Effector memory CD8-positive, alpha-beta T cell (primary cell): Measurements from ENCODE around the gene DIS3L2.

Source experiments
- ATAC-seq: fragments of 150-1000 bp; cut with Tn5 transposase; replicated peaks from 2 replicates; pipeline ENCODE4 v1.10.0; 2021; ENCODE audit warnings: mild to moderate bottlenecking, moderate library complexity
- DNase-seq, 3 experiments: peaks; one replicate each; pipeline ENCODE4 v3.0.0; 2021
- H3K27ac Mint-ChIP-seq, 2 donors: one replicate each; pipeline ENCODE4 v1.8.0; 2022; ENCODE audit warnings: mild to moderate bottlenecking in 2 of 2, mixed read lengths in 2 of 2, moderate library complexity in 2 of 2
- H3K27me3 Mint-ChIP-seq, 2 donors: one replicate each; pipeline ENCODE4 v1.8.0; 2022; ENCODE audit warnings: mixed read lengths in 2 of 2
- H3K36me3 Mint-ChIP-seq: one replicate; pipeline ENCODE4 v1.8.0; 2022; ENCODE audit warnings: mild to moderate bottlenecking, moderate library complexity, mixed read lengths; ENCODE audit not compliant: insufficient read depth
- H3K4me1 Mint-ChIP-seq, 2 donors: one replicate each; pipeline ENCODE4 v1.8.0; 2022; ENCODE audit warnings: low read depth in 2 of 2, mixed read lengths in 2 of 2
- H3K4me3 Mint-ChIP-seq, 2 donors: one replicate each; pipeline ENCODE4 v1.8.0; 2022; ENCODE audit warnings: mild to moderate bottlenecking in 2 of 2, mixed read lengths in 2 of 2, moderate library complexity in 2 of 2
- H3K9me3 Mint-ChIP-seq, 2 donors: one replicate each; pipeline ENCODE4 v1.8.0; 2022; ENCODE audit warnings: mixed read lengths in 2 of 2

The DIS3L2 gene

GRCh38 chr2:231924889-231925275 is 36.6 kb upstream of the DIS3L2 start:
- ATAC-seq (no peak), DNase-seq (no peak)
- Mint-ChIP-seq H3K4me1 (peaks cover 4 to 12% of the 10 kb centered on the region in 2 donors), H3K27ac (no peak overlapping the region), H3K4me3 (peak overlapping the region; percentile 52 to 59), H3K36me3 (no peaks in the 10 kb centered on the region), H3K9me3 (no peaks in the 10 kb centered on the region), H3K27me3 (peaks cover 74 to 76% of the 10 kb centered on the region in 2 donors)

- H3K36me3 Mint-ChIP-seq, result no peaks in the 10 kb centered on the region
These were observed 36.0 kb upstream of the DIS3L2 start for GRCh38 chr2:231925303-231926179.

GRCh38 chr2:231926180-231926741 is 35.3 kb upstream of the DIS3L2 start, which contains the start of gene NPPC:
TSS of gene NPPC (minus strand) at chr2:231926396. CDS start at chr2:231926249, 147 bp downstream.
- Mint-ChIP-seq H3K4me3 (peak within 1 kb of the TSS; percentile 59 to 60), H3K27ac (no peak within 1 kb of the TSS), H3K9me3 (no peaks in the 10 kb centered on the region), H3K4me1 (peaks cover 4 to 12% of the 10 kb centered on the region in 2 donors), H3K27me3 (peaks cover 72 to 81% of the 10 kb centered on the region in 2 donors), H3K36me3 (no peaks in the 10 kb centered on the region)
- ATAC-seq, result peak; percentile 52
- no peak for DNase-seq

More at GRCh38 chr2:231925303-231926179, 36.0 kb upstream of the DIS3L2 start:
- Mint-ChIP-seq H3K4me1 (peaks cover 4 to 12% of the 10 kb centered on the region in 2 donors), H3K9me3 (no peaks in the 10 kb centered on the region), H3K27ac (no peak overlapping the region), H3K27me3 (peaks cover 71 to 74% of the 10 kb centered on the region in 2 donors), H3K4me3 (peak overlapping the region; percentile 59 to 60)
- DNase-seq (peak; percentile 53 to 64 (median 62)), ATAC-seq (peak; percentile 76)

- DNase-seq (no peak), ATAC-seq (no peak)
- Mint-ChIP-seq H3K27ac (no peak overlapping the region), H3K9me3 (no peaks in the 10 kb centered on the region), H3K4me3 (peak overlapping the region; percentile 58 to 60), H3K27me3 (peaks cover 72 to 87% of the 10 kb centered on the region in 2 donors), H3K4me1 (peaks cover 4 to 12% of the 10 kb centered on the region in 2 donors), H3K36me3 (no peaks in the 10 kb centered on the region)
These were observed 34.5 kb upstream of the DIS3L2 start for GRCh38 chr2:231926761-231927565.

- H3K4me3 Mint-ChIP-seq, result peak overlapping the region; percentile 58 to 60
- no peaks in the 10 kb centered on the region for H3K9me3 Mint-ChIP-seq
- H3K27ac Mint-ChIP-seq, result no peak overlapping the region
- H3K36me3 Mint-ChIP-seq, result no peaks in the 10 kb centered on the region
- ATAC-seq (no peak), DNase-seq (no peak)
- peaks cover 67 to 86% of the 10 kb centered on the region in 2 donors for H3K27me3 Mint-ChIP-seq
- H3K4me1 Mint-ChIP-seq, result peaks cover 4 to 12% of the 10 kb centered on the region in 2 donors
These were observed 34.0 kb upstream of the DIS3L2 start for GRCh38 chr2:231927566-231927890.

GRCh38 chr2:231928481-231928880 is 33.0 kb upstream of the DIS3L2 start:
- no peak overlapping the region for H3K4me3 Mint-ChIP-seq

GRCh38 chr2:231928901-231929725 is 32.4 kb upstream of the DIS3L2 start:
- Mint-ChIP-seq H3K9me3 (no peaks in the 10 kb centered on the region), H3K27ac (no peak overlapping the region), H3K4me3 (no peak overlapping the region), H3K4me1 (peaks cover 3 to 11% of the 10 kb centered on the region in 2 donors), H3K36me3 (no peaks in the 10 kb centered on the region), H3K27me3 (peaks cover 51 to 85% of the 10 kb centered on the region in 2 donors)
- DNase-seq, result no peak
- ATAC-seq, result no peak

More at GRCh38 chr2:231928481-231928880, 33.0 kb upstream of the DIS3L2 start:
- Mint-ChIP-seq H3K27me3 (peaks cover 57 to 88% of the 10 kb centered on the region in 2 donors), H3K27ac (no peak overlapping the region), H3K9me3 (no peaks in the 10 kb centered on the region), H3K36me3 (no peaks in the 10 kb centered on the region), H3K4me1 (peaks cover 4 to 12% of the 10 kb centered on the region in 2 donors)
- no peak for ATAC-seq
- no peak for DNase-seq

GRCh38 chr2:231929961-231930592 is 31.4 kb upstream of the DIS3L2 start:
- no peaks in the 10 kb centered on the region for H3K36me3 Mint-ChIP-seq
- H3K27ac Mint-ChIP-seq, result no peak overlapping the region
- DNase-seq, result no peak
- H3K4me3 Mint-ChIP-seq, result no peak overlapping the region
- H3K4me1 Mint-ChIP-seq, result peaks cover 0 to 7% of the 10 kb centered on the region in 2 donors
- H3K27me3 Mint-ChIP-seq, result peaks cover 42 to 75% of the 10 kb centered on the region in 2 donors
- ATAC-seq, result no peak
- no peaks in the 10 kb centered on the region for H3K9me3 Mint-ChIP-seq

- ATAC-seq, result no peak
- no peaks in the 10 kb centered on the region for H3K36me3 Mint-ChIP-seq
- peaks cover 0 to 7% of the 10 kb centered on the region in 2 donors for H3K4me1 Mint-ChIP-seq
- peaks cover 42 to 75% of the 10 kb centered on the region in 2 donors for H3K27me3 Mint-ChIP-seq
- no peak overlapping the region for H3K27ac Mint-ChIP-seq
- H3K9me3 Mint-ChIP-seq, result no peaks in the 10 kb centered on the region
- H3K4me3 Mint-ChIP-seq, result no peak overlapping the region
- DNase-seq, result no peak
These were observed 30.8 kb upstream of the DIS3L2 start for GRCh38 chr2:231930593-231931281.

- H3K36me3 Mint-ChIP-seq, result no peaks in the 10 kb centered on the region
- ATAC-seq (no peak), DNase-seq (no peak)
- peaks cover 42 to 72% of the 10 kb centered on the region in 2 donors for H3K27me3 Mint-ChIP-seq
- no peaks in the 10 kb centered on the region for H3K9me3 Mint-ChIP-seq
- no peak overlapping the region for H3K27ac Mint-ChIP-seq
- no peak overlapping the region for H3K4me3 Mint-ChIP-seq
- H3K4me1 Mint-ChIP-seq, result peaks cover 0 to 6% of the 10 kb centered on the region in 2 donors
These were observed 30.0 kb upstream of the DIS3L2 start for GRCh38 chr2:231931481-231931915.

GRCh38 chr2:231932711-231932970 is 28.9 kb upstream of the DIS3L2 start:
- Mint-ChIP-seq H3K36me3 (no peaks in the 10 kb centered on the region), H3K27me3 (peaks cover 32 to 60% of the 10 kb centered on the region in 2 donors), H3K27ac (no peak overlapping the region), H3K4me1 (no peaks in the 10 kb centered on the region), H3K4me3 (no peak overlapping the region), H3K9me3 (no peaks in the 10 kb centered on the region)
- DNase-seq (no peak), ATAC-seq (no peak)
